GM19035 (cell line): ENCODE measurements around the gene OST4.

Experiments
- ATAC-seq: cut with Tn5 transposase; IDR thresholded peaks from one replicate; pipeline ENCODE4 v1.9.1; 2021; ENCODE audit not compliant: unreplicated experiment

OST4 gene

DNA sequence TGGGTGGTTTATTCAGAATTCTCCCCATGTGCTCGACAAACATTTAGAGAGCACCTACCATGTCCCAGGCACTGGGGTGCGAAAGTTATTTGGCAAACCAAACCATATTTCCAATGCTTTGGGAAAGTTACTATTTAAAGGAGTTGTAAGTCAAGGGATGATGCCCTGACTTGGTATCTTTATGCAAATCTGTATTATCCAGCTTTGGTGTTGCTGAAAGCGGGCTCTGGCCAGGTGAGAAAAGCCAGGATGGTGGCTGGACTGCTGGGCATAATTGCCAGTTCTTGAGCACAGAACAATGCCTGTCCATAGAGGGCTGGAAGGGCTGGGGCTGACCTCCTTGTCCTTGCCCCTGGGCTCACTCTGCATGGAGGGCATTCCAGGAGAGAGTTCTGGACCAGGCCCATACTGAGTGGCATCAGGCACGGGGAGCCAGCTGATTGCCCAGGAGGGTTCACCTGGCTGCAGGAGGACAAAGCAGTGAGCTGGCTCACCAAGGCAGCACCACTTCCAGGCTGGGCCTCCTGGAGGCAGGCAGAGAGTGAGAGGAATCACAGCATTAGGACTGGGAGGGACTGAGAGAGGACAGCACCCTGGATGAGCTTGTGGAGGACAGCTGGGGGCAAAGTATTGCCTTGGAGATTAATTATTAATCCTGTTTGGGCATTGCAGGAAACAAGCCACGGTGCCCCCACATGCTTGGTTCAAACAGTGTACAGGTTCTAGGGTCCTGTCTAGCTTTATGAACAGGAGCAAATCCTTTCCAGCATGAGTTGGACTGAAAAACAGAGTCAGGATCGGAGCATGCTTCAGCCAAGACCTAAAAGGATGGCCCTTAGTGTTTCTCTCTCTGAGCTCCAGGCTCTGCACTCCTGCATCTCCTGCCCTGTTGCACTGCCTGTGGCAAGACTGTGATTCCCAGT, 22.2 kb upstream of the OST4 start:
- no peak for ATAC-seq

DNA sequence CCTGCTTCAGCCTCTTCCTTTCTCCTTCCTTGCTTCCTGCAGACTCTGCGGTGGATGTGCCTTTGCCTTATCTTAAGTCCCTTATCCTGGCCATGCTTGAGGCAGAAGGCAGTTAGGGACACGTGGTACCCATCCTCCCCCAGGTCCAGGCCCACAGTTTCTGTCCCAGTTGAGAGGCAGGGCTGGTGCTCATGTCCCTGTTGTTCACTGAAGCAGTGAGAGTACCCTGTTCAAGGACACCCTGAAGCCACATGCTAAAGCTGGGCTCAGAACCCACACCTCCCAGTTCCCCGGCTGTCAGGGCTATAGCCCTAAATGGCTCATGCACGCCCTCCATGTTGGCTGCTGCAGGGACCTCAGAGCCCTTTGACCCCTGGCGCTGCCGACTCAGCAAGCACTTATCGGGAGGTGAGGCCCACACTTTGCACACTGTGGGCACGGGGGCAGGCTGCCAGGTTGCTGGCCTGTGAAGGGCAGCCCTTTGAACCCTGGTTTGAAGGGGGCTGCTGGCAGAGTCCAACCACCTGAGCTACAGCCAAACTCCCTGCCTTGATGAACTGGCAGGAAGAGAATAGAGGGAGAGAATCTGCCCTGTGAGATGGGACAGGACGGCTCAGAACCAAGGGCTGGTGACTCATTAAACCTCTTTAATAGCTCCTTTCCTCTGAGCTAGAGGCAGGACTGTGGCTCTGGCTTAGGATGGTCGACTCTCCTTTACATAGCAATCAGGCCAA, 21.4 kb upstream of the OST4 start:
- ATAC-seq: no peak

DNA sequence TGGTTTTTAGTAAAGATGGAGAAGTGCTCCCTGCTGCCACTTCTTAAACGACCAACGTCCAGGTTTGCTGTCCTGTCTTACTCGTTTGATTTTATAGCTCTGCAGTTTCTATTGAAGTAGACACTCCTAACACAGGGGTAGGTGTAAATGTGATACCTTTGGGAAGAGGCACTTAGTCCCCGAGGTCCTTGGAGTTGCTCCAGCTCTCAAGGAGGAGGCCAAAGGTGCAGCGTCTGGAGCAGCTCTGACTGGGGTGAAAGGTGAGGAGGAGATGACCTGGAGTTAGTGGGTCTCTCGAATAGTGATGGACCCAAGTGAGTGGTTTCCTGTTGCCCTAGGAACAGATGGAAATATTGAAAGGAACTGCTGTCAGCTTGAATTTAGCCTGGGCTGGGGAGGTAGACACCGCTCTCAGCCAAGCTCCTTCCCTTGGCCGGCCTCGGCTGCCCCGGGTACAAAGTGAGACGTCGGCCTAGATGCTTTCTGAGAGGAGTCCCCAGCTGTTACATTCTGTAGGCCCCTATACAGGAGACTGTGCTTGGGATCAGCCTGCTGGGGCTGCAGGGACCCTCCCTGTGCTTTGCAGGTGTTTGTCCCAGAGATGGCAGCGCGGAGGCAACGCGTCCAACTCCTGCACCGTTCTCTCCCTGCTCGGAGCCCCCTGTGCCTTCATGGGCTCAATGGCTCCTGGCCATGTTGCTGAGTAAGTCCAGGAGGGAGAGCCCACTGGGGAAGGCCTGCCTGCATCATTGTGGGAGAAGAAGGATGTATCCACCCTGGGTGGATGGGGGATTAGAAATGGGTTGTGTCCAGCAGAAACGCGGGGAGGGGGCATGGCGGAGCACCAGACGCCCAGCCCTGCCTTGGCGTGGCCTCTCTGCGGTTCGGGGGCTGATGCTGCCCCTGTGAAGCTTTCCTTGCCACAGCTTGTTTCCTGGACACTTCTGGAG, 20.6 kb upstream of the OST4 start:
- no peak for ATAC-seq

DNA sequence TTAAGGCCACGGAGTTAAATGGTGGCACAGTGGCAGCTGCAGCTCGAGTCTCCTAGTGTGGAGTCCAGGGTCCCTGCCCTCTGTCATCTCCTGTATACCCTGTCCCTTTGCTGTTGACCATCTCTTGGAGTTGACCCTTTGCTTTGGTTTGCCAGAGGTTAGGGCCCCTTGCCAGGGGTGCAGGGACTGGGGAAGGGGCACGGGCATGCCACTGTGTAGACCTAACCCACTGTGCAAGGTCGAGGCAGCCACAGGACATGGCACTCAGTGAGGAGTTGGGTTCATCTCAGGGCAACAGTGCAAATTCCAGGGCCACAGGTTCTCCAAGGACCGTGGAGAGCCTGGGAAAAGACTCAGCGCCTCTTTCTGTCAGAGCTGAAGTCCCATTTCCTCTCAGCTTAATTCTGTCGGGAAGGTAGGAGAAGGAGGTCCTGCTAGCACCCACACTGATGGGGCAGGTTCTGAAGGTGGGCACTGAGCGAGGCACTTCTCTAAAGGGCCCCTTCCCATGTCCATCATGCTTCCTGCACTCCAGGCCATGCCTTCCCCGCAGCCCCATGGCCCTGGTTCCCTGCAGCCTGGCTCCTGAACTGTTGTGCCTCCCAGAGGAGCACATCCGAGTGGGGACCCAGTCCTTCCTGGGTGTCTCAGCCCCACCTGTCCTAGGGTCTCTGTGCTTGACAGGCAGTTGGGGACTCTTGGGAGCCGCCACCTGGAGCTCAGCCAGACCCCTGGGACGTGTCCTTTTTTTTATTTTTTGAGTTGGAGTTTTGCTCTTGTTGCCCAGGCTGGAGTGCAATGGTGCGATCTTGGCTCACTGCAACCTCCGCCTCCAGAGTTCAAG, 17.9 kb upstream of the OST4 start:
- no peak for ATAC-seq

DNA sequence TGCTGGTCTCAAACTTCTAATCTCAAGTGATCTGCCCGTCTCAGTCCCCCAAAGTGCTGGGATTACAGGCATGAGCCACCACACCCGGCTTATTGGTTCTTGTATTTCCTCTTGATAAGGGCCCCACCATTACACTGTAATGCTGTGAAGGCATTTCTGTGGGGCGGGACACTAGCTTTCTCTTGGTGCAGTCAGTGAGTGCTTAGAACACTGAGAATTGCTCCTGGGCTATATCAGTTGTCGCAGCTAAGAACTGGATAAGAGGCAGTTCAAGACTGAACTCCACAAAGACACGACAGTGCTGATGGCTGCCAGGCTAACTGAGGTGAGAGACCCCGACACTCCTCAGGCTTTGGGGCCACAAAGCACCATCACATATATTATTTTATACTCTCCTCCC, 17.2 kb upstream of the OST4 start:
- ATAC-seq: no peak

DNA sequence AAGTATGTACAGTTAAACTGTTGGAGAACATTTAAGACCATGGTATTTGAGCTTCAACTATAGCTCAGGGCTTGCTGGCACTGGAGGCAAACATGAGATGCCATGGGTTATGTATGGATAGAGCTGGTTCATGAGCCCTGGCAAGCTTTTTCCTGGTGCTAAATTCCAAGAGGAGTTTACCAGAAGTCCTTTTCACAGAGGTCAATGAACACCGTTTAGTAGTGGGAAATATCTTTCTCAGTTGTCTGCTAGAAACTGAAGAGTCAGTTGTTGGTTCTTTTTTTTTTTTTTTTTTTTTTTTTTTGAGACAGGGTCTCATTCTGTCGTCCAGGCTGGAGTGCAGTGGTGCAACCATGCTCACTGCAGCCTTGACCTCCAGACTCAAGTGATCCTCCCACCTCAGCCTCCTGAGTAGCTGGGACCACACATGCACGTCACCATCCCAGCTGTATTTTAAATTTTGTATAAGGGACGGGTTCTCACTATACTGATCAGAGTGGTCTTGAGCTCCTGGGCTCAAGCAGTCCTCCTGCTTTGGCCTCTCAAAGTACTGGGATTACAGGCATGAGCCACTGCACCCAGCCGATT, 16.5 kb upstream of the OST4 start:
- no peak for ATAC-seq

DNA sequence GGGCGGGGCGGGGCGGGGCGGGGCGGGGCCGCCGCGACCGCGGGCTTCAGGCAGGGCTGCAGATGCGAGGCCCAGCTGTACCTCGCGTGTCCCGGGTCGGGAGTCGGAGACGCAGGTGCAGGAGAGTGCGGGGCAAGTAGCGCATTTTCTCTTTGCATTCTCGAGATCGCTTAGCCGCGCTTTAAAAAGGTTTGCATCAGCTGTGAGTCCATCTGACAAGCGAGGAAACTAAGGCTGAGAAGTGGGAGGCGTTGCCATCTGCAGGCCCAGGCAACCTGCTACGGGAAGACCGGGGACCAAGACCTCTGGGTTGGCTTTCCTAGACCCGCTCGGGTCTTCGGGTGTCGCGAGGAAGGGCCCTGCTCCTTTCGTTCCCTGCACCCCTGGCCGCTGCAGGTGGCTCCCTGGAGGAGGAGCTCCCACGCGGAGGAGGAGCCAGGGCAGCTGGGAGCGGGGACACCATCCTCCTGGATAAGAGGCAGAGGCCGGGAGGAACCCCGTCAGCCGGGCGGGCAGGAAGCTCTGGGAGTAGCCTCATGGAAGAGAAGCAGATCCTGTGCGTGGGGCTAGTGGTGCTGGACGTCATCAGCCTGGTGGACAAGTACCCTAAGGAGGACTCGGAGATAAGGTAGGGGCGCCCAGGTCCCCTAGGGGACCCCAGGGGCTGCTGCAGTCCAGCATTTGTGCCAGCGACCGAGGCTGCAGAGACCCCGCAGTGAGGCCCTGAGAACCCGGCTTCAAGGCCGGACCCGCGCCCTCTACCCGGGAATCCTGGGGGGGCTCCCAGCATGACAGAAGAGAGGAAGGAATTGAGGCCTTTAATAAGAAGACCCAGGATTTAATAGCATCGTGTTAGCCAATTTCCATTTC, 15.5 kb upstream of the OST4 start, which contains the start of gene KHK:
Gene KHK (plus strand): TSS at position 49 of the 870 bp plus-strand sequence. CDS start 488 bp downstream, at position 537.
- no peak for ATAC-seq

DNA sequence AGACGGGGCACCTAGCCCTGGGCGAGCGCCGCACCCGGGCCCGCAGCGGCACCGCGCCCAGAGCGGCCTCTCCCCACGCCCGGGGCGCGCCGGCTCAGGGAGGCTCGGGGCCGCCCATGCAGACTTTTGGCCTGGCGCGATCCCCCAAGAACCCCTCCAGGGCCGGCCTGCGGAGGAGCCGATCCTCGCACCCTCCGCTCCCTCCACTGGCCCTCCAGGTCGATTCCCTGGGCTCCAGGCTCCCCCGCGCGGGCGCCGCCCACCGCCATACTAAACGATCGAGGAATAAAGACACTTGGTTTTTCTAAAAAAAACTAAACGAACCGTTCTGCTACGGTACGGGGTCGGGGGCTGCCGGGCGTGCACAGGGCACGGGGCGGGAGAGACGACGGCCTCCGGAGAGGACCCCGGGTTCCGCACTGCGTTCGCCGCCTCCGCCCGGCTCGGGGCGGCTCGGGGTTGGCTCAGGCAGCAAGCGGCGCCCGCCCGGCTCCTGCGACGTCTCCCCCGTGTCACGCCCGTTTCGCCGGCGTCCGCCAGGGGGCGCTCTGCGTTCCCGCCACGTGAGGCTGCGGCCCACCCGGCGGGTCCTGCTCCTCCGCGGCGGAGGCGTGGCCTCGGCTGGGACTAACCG, 14.8 kb upstream of the OST4 start:
- peak; percentile 76 for ATAC-seq

DNA sequence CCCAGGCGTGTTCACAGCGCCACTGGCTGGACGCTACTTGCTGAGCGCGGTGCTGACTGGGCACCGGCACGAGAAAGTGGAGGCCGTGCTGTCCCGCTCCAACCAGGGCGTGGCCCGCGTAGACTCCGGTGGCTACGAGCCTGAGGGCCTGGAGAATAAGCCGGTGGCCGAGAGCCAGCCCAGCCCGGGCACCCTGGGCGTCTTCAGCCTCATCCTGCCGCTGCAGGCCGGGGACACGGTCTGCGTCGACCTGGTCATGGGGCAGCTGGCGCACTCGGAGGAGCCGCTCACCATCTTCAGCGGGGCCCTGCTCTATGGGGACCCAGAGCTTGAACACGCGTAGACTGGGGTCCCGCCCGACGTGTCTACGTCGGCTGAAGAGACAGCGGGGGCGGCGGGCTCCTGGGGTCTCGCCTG, 14.2 kb upstream of the OST4 start:
- ATAC-seq: peak; percentile 2

DNA sequence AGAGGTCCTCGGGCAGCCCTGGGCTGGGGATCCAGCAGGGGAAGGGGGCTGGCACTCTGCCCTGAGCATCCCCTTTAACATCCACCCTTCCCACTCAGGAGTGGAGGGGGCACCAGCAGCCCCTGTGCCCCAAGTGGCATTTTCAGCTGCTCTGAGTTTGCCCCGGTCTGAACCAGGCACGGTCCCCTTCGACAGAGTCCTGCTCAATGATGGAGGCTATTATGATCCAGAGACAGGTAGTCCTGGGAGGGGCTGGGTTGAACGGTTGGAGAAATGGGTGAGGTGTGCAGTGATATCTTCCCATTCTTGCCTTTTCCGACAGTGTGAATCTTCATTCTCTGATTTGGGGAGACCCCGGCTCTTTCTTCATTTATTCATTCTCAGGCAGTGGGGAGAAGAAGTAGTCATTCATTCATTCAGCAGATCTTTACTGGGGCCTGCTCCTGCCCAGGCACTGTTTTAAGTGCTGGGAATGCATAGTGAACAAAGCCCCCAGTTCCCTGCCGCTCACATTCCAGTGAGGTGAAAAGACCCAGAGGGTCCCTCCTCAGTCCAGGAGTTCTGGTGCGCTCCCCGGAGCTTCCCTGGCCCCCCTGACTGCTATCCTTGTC, 13.7 kb upstream of the OST4 start:
- no peak for ATAC-seq

DNA sequence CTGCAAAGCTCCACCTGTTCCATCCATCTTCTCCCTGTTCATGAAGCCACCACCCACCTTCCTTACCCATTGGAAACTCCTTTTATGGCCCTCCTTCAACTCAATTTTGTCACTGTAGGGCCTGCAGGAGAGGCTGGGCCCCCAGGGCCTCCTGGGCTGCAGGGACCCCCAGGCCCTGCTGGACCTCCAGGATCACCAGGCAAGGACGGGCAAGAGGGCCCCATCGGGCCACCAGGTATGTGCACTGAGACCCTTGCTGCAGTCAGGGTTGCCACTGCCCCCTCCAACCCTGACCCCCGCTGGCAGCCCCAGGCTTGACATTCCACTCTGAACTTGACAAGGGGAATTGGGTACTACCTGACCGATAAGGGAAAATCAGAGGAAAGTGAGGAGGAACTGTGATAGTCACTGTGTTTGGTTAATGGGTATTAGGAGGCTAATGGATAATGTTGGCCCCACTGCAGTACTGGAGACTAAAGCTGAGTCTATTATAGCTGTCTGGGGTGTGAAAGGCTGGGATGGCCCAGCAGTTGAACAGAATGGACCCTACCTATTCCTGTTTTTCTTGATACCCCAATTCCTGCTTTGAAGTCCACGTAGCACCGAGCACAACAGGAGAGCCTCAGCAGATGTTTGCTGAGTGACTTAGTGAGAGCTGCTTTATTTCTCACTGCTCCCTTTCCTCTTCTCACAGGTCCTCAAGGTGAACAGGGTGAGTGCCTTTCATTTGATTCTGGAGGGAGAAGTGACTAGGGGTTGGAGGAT, 13.0 kb upstream of the OST4 start:
- no peak for ATAC-seq

DNA sequence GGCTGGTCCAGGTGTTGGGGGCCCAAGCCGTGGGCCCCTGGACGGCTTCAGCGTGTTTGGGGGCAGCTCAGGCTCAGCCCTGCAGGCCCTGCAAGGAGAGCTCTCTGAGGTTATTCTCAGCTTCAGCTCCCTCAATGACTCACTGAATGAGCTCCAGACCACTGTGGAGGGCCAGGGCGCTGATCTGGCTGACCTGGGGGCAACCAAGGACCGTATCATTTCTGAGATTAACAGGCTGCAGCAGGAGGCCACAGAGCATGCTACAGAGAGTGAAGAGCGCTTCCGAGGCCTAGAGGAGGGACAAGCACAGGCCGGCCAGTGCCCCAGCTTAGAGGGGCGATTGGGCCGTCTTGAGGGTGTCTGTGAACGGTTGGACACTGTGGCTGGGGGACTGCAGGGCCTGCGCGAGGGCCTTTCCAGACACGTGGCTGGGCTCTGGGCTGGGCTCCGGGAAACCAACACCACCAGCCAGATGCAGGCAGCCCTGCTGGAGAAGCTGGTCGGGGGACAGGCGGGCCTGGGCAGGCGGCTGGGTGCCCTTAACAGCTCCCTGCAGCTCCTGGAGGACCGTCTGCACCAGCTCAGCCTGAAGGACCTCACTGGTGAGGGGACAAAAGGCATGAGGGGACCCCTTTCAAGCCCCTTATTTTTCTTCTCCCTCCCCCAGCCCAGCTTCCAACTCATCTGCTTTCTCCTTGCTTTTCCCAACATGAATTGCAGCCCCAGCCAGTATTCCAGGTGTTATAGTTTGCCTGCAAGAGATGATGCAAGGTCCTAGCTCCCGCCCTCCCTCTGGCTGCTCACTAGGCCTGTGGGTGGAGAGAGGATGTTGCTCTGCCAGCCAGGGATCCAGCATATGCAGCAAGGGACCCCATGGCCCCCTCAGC, 12.2 kb upstream of the OST4 start:
- ATAC-seq: no peak

DNA sequence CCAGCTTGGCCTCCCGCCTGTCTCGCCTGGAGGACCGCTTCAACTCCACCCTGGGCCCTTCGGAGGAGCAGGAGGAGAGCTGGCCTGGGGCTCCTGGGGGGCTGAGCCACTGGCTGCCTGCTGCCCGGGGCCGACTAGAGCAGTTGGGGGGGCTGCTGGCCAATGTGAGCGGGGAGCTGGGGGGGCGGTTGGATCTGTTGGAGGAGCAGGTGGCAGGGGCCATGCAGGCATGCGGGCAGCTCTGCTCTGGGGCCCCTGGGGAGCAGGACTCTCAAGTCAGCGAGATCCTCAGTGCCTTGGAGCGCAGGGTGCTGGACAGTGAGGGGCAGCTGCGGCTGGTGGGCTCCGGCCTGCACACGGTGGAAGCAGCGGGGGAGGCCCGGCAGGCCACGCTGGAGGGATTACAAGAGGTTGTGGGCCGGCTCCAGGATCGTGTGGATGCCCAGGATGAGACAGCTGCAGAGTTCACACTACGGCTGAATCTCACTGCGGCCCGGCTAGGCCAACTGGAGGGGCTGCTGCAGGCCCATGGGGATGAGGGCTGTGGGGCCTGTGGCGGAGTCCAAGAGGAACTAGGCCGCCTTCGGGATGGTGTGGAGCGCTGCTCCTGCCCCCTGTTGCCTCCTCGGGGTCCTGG, 11.4 kb upstream of the OST4 start:
- no peak for ATAC-seq

DNA sequence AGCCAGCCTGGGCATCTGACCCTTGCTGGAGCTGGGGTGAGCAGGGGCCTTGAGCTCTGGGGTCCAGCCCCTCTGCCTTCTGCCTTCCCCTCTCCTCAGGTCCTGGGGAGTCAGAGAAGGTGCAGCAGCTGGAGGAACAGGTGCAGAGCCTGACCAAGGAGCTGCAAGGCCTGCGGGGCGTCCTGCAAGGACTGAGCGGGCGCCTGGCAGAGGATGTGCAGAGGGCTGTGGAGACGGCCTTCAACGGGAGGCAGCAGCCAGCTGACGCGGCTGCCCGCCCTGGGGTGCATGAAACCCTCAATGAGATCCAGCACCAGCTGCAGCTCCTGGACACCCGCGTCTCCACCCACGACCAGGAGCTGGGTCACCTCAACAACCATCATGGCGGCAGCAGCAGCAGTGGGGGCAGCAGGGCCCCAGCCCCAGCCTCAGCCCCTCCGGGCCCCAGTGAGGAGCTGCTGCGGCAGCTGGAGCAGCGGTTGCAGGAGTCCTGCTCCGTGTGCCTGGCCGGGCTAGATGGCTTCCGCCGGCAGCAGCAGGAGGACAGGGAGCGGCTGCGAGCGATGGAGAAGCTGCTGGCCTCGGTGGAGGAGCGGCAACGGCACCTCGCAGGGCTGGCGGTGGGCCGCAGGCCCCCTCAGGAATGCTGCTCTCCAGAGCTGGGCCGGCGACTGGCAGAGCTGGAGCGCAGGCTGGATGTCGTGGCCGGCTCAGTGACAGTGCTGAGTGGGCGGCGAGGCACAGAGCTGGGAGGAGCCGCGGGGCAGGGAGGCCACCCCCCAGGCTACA, 10.7 kb upstream of the OST4 start:
- ATAC-seq: no peak

DNA sequence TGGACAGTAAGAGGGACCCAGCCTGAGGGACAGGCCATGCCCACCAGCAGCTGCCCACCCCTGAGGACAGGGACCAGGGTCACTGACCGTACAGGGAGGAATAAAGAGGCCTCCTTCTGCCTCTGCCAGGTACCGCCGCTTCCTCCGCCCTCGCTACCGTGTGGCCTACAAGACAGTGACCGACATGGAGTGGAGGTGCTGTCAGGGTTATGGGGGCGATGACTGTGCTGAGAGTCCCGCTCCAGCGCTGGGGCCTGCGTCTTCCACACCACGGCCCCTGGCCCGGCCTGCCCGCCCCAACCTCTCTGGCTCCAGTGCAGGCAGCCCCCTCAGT, 9.1 kb upstream of the OST4 start:
- ATAC-seq: no peak
